Mesenchymal stem cell (in vitro differentiated cells and primary cell): ENCODE measurements around the gene USP28.
"Not testable (repeated sequence)": the region's sequence is repeated elsewhere in the genome, so short reads cannot be mapped to it uniquely, and the experiment has no call there.

Experiments used
- DNase-seq: peaks from one replicate; pipeline ENCODE4 v3.0.0-alpha.2; 2013
- H2AFZ ChIP-seq: one replicate; pipeline ENCODE4 v1.6.1; 2013; ENCODE audit warnings: low read depth, mild to moderate bottlenecking, control low read depth, inconsistent platforms, low read length, moderate library complexity
- H2AK5ac ChIP-seq: 2 replicates; pipeline ENCODE4 v1.6.1; 2013; ENCODE audit warnings: low read length, moderate library complexity, mild to moderate bottlenecking, inconsistent platforms; ENCODE audit not compliant: severe bottlenecking
- H2BK120ac ChIP-seq: one replicate; pipeline ENCODE4 v1.6.1; 2013; ENCODE audit warnings: low read depth, mild to moderate bottlenecking, inconsistent platforms, low read length, moderate library complexity
- H2BK12ac ChIP-seq, 2 experiments: one replicate each; pipeline ENCODE4 v1.6.1; 2013; ENCODE audit warnings: inconsistent platforms in 2 of 2, low read length in 2 of 2, mild to moderate bottlenecking in 2 of 2, moderate library complexity in 2 of 2, control low read depth in 1 of 2
- H2BK15ac ChIP-seq: one replicate; pipeline ENCODE4 v1.6.1; 2013; ENCODE audit warnings: mild to moderate bottlenecking, low read depth, inconsistent platforms; ENCODE audit not compliant: poor library complexity, severe bottlenecking
- H2BK5ac ChIP-seq: 2 replicates; pipeline ENCODE4 v1.6.1; 2013; ENCODE audit warnings: low read depth, mild to moderate bottlenecking, low read length, control low read depth, inconsistent platforms; ENCODE audit not compliant: poor library complexity, severe bottlenecking
- H3K14ac ChIP-seq, 2 experiments: one replicate each; pipeline ENCODE4 v1.6.1; 2013; ENCODE audit warnings: inconsistent platforms in 2 of 2, low read length in 2 of 2, control low read depth in 1 of 2, mild to moderate bottlenecking in 1 of 2, moderate library complexity in 1 of 2
- H3K18ac ChIP-seq, 2 experiments: one replicate each; pipeline ENCODE4 v1.6.1; 2013; ENCODE audit warnings: inconsistent platforms in 2 of 2, low read length in 2 of 2, control low read depth in 1 of 2, low read depth in 1 of 2, mild to moderate bottlenecking in 1 of 2
- H3K23ac ChIP-seq, 2 experiments: one replicate each; pipeline ENCODE4 v1.6.1; 2013; ENCODE audit warnings: inconsistent platforms in 2 of 2, low read length in 2 of 2, mild to moderate bottlenecking in 2 of 2, moderate library complexity in 2 of 2, control low read depth in 1 of 2
- H3K27ac ChIP-seq: 2 replicates; pipeline ENCODE4 v1.5.1; 2013; ENCODE audit warnings: mild to moderate bottlenecking, moderate library complexity, low read length, control low read depth, inconsistent platforms; ENCODE audit not compliant: poor library complexity, severe bottlenecking
- H3K27me3 ChIP-seq, 2 experiments: 2 replicates each; pipeline versions ENCODE4 v1.6.1 to v1.7.0; 2013; ENCODE audit warnings: low read length in 2 of 2, mild to moderate bottlenecking in 2 of 2, moderate library complexity in 2 of 2, control low read depth in 1 of 2, inconsistent platforms in 1 of 2; ENCODE audit not compliant: control insufficient read depth in 1 of 2, insufficient read depth in 1 of 2
- H3K36me3 ChIP-seq, 2 experiments: 2 replicates each; pipeline versions ENCODE4 v1.6.1 to v1.7.0; 2013; ENCODE audit warnings: low read length in 2 of 2, control low read depth in 1 of 2, inconsistent platforms in 1 of 2, low read depth in 1 of 2, mild to moderate bottlenecking in 1 of 2; ENCODE audit not compliant: insufficient read depth in 2 of 2, control insufficient read depth in 1 of 2
- H3K4ac ChIP-seq, 2 experiments: one replicate each; pipeline ENCODE4 v1.6.1; 2013; ENCODE audit warnings: inconsistent platforms in 2 of 2, low read length in 2 of 2, mild to moderate bottlenecking in 2 of 2, moderate library complexity in 2 of 2, control low read depth in 1 of 2, low read depth in 1 of 2
- H3K4me1 ChIP-seq: 2 replicates; pipeline ENCODE4 v1.6.1; 2013; ENCODE audit warnings: low read depth, low read length, control low read depth; ENCODE audit not compliant: control insufficient read depth, insufficient read depth
- H3K4me2 ChIP-seq: 2 replicates; pipeline ENCODE4 v1.6.1; 2013; ENCODE audit warnings: low read length, mild to moderate bottlenecking, inconsistent platforms; ENCODE audit not compliant: poor library complexity, severe bottlenecking
- H3K4me3 ChIP-seq, 2 experiments: 2 replicates each; pipeline versions ENCODE4 v1.5.1 to v1.7.0; 2013; ENCODE audit warnings: low read length in 2 of 2, mild to moderate bottlenecking in 2 of 2, control low read depth in 1 of 2, low read depth in 1 of 2; ENCODE audit not compliant: insufficient read depth in 1 of 2
- H3K79me1 ChIP-seq: replicated peaks from 2 replicates; pipeline ENCODE4 v1.6.1; 2013; ENCODE audit warnings: mild to moderate bottlenecking, control low read depth, low read length, inconsistent platforms; ENCODE audit not compliant: poor library complexity, severe bottlenecking
- H3K9ac ChIP-seq: 2 replicates; pipeline ENCODE4 v1.7.0; 2013; ENCODE audit warnings: mild to moderate bottlenecking, low read length, moderate library complexity
- H3K9me3 ChIP-seq: 2 replicates; pipeline ENCODE4 v1.7.0; 2013; ENCODE audit warnings: mild to moderate bottlenecking, low read length; ENCODE audit not compliant: control insufficient read depth
- H4K8ac ChIP-seq: one replicate; pipeline ENCODE4 v1.6.1; 2013; ENCODE audit warnings: inconsistent platforms, mild to moderate bottlenecking, low read length, moderate library complexity
- H4K91ac ChIP-seq: one replicate; pipeline ENCODE4 v1.6.1; 2013; ENCODE audit warnings: mild to moderate bottlenecking, low read length, inconsistent platforms
- WGBS: methylation state at CpG from one replicate; pipeline ENCODE4 v1.1.7; 2013; ENCODE audit warnings: mixed read lengths; 5-methylcytosine and 5-hydroxymethylcytosine counted together

USP28 gene

GRCh38 chr11:113881856-113882255, 6.5 kb upstream of the USP28 start:
- H3K18ac ChIP-seq = no peak overlapping the region
- H2AFZ ChIP-seq = no peak overlapping the region
- no peak overlapping the region for H3K4me3 ChIP-seq
- H2BK15ac ChIP-seq = no peak overlapping the region
- no peak overlapping the region for H4K8ac ChIP-seq
- peaks cover 3% of the 10 kb centered on the region for H3K4me1 ChIP-seq
- H3K9ac ChIP-seq = no peak overlapping the region
- H2BK12ac ChIP-seq = no peak overlapping the region
- H3K9me3 ChIP-seq = no peaks in the 10 kb centered on the region
- 82% methylated on average over 1 of the region's 1 CpG for WGBS
- H2BK5ac ChIP-seq = no peak overlapping the region
- no peak overlapping the region for H4K91ac ChIP-seq
- H3K79me1 ChIP-seq = no peaks in the 10 kb centered on the region
- no peak overlapping the region for H3K14ac ChIP-seq
- no peaks in the 10 kb centered on the region for H3K27me3 ChIP-seq
- no peaks in the 10 kb centered on the region for H3K36me3 ChIP-seq
- H2BK120ac ChIP-seq = no peak overlapping the region
- no peak overlapping the region for H3K27ac ChIP-seq
- no peak overlapping the region for H3K4ac ChIP-seq
- H2AK5ac ChIP-seq = no peak overlapping the region
- no peak overlapping the region for H3K4me2 ChIP-seq
- no peak overlapping the region for H3K23ac ChIP-seq
- DNase-seq = no peak

GRCh38 chr11:113880971-113881370, 5.6 kb upstream of the USP28 start:
- Histone ChIP-seq H4K91ac (no peak overlapping the region), H2BK5ac (no peak overlapping the region), H3K27me3 (no peaks in the 10 kb centered on the region), H3K36me3 (no peaks in the 10 kb centered on the region), H2AFZ (no peak overlapping the region), H3K14ac (no peak overlapping the region), H2AK5ac (no peak overlapping the region), H3K4me1 (peaks cover 5% of the 10 kb centered on the region), H3K4ac (no peak overlapping the region), H4K8ac (no peak overlapping the region), H3K9ac (no peak overlapping the region), H2BK12ac (no peak overlapping the region), H2BK15ac (no peak overlapping the region), H3K4me2 (no peak overlapping the region), H3K79me1 (peaks cover 4% of the 10 kb centered on the region), H3K23ac (no peak overlapping the region), H3K27ac (no peak overlapping the region), H3K18ac (no peak overlapping the region), H3K9me3 (no peaks in the 10 kb centered on the region), H2BK120ac (no peak overlapping the region), H3K4me3 (no peak overlapping the region)
- WGBS = 83% methylated on average over 1 of the region's 4 CpGs
- no peak for DNase-seq

- H3K36me3 ChIP-seq, H3K4me1 ChIP-seq, H3K79me1 ChIP-seq, H3K23ac ChIP-seq, H2BK120ac ChIP-seq, H3K14ac ChIP-seq, H3K9ac ChIP-seq, H3K4me3 ChIP-seq, H3K27me3 ChIP-seq, H3K18ac ChIP-seq, H3K27ac ChIP-seq, H3K4ac ChIP-seq, H4K8ac ChIP-seq, H2AK5ac ChIP-seq, H3K4me2 ChIP-seq, H4K91ac ChIP-seq, H2AFZ ChIP-seq, H2BK15ac ChIP-seq, H3K9me3 ChIP-seq, DNase-seq, H2BK5ac ChIP-seq, H2BK12ac ChIP-seq: not testable (repeated sequence)
- WGBS = 92% methylated on average over 4 of the region's 4 CpGs
Observed at GRCh38 chr11:113879446-113879845, 4.1 kb upstream of the USP28 start.

DNA sequence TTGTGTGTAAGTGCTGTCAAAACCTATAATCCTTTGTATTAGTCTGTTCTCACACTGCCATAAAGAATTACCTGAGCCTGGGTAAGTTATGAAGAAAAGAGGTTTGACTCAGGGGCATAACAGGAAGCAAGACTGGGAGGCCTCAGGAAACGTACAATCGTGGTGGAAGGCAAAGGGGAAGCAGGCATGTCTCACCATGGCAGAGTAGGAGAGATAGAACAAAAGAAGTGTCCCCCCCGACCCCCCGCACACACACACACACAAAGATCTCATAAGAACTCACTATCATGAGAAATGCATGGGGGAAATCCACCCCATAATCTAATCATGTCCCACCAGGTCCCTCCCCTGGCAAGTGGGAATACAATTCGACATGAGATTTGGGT, 2.3 kb upstream of the USP28 start:
- H3K27ac ChIP-seq = no peak overlapping the region
- H2BK5ac ChIP-seq = no peak overlapping the region
- no peak overlapping the region for H4K91ac ChIP-seq
- no peaks in the 10 kb centered on the region for H3K36me3 ChIP-seq
- peaks cover 7% of the 10 kb centered on the region for H3K4me1 ChIP-seq
- no peak overlapping the region for H2BK15ac ChIP-seq
- no peak overlapping the region for H3K18ac ChIP-seq
- peaks cover 4% of the 10 kb centered on the region for H3K79me1 ChIP-seq
- H3K4me3 ChIP-seq = no peak overlapping the region
- no peak for DNase-seq
- no peak overlapping the region for H3K4ac ChIP-seq
- H4K8ac ChIP-seq = no peak overlapping the region
- WGBS = 86% methylated on average over 5 of the region's 5 CpGs
- no peaks in the 10 kb centered on the region for H3K27me3 ChIP-seq
- no peak overlapping the region for H3K9ac ChIP-seq
- no peaks in the 10 kb centered on the region for H3K9me3 ChIP-seq
- H3K4me2 ChIP-seq = no peak overlapping the region
- H3K23ac ChIP-seq = no peak overlapping the region
- H2BK120ac ChIP-seq = no peak overlapping the region
- H2AFZ ChIP-seq = no peak overlapping the region
- H3K14ac ChIP-seq = no peak overlapping the region
- no peak overlapping the region for H2BK12ac ChIP-seq
- no peak overlapping the region for H2AK5ac ChIP-seq
